Panc1 (cell line): ENCODE results near the gene SMTNL1.

Experiments used
- CTCF ChIP-seq: fragments of 450-650 bp; IDR thresholded peaks from 2 replicates; pipeline ENCODE4 v1.5.1; 2017; ENCODE audit warnings: mild to moderate bottlenecking
- REST ChIP-seq, 2 experiments: IDR thresholded peaks; 2 replicates each; pipeline ENCODE4 v1.6.1; 2011 to 2012; ENCODE audit warnings: low read depth in 2 of 2, control low read depth in 1 of 2, low read length in 1 of 2, mild to moderate bottlenecking in 1 of 2, moderate library complexity in 1 of 2; ENCODE audit not compliant: insufficient read depth in 1 of 2
- TCF7L2 ChIP-seq: IDR thresholded peaks from 2 replicates; pipeline ENCODE4 v1.6.1; 2011; ENCODE audit warnings: mild to moderate bottlenecking, low read depth, low read length, inconsistent platforms

- TF ChIP-seq REST (IDR thresholded peaks at IDR 0.05; ENCODE audit: insufficient read depth in 1 of 2, low read depth in 2 of 2, low read length in 1 of 2) (no peak), CTCF (no peak), TCF7L2 (no peak)
Measured at GRCh38 chr11:57521116-57521515, 16.3 kb upstream of the SMTNL1 start.
